Inferior parietal cortex (tissue), 1 donor: ENCODE data around the gene MAS1L.
A peak's percentile ranks its signal among the peaks of the same experiment; 100 is the strongest.

Experiments used
- DNase-seq: peaks from one replicate; pipeline ENCODE4 v3.0.0-alpha.2; 2016; ENCODE audit errors: extremely low spot score

The MAS1L gene

GRCh38 chr6:29510202-29510601 is 22.4 kb upstream of the MAS1L start:
- no peak for DNase-seq

- DNase-seq = no peak
Measured at GRCh38 chr6:29509711-29510110, 22.0 kb upstream of the MAS1L start.

- no peak for DNase-seq
Measured at GRCh38 chr6:29509239-29509638, 21.5 kb upstream of the MAS1L start.

GRCh38 chr6:29507319-29507718 is 19.6 kb upstream of the MAS1L start:
- DNase-seq = no peak

- no peak for DNase-seq
Measured at GRCh38 chr6:29506446-29507067, 18.8 kb upstream of the MAS1L start.

GRCh38 chr6:29505808-29506207 is 18.1 kb upstream of the MAS1L start:
- DNase-seq = no peak

- DNase-seq = no peak
Measured at GRCh38 chr6:29504961-29505360, 17.2 kb upstream of the MAS1L start.

- DNase-seq = no peak
Measured at GRCh38 chr6:29502597-29502996, 14.8 kb upstream of the MAS1L start.

- DNase-seq = no peak
Measured at GRCh38 chr6:29502181-29502580, 14.4 kb upstream of the MAS1L start.

GRCh38 chr6:29501106-29501505 is 13.3 kb upstream of the MAS1L start:
- no peak for DNase-seq

- DNase-seq = no peak
Measured at GRCh38 chr6:29500594-29500993, 12.8 kb upstream of the MAS1L start.

- DNase-seq = no peak
Measured at GRCh38 chr6:29499704-29500103, 11.9 kb upstream of the MAS1L start.

- DNase-seq = no peak
Measured at GRCh38 chr6:29496961-29497360, 9.2 kb upstream of the MAS1L start.

- no peak for DNase-seq
Measured at GRCh38 chr6:29495571-29495970, 7.8 kb upstream of the MAS1L start.

GRCh38 chr6:29494131-29494530 is 6.4 kb upstream of the MAS1L start:
- no peak for DNase-seq

- DNase-seq = no peak
Measured at GRCh38 chr6:29493261-29493660, 5.5 kb upstream of the MAS1L start.

GRCh38 chr6:29491574-29491973 is 3.8 kb upstream of the MAS1L start:
- no peak for DNase-seq

- peak; percentile 4 for DNase-seq
Measured at GRCh38 chr6:29490552-29490951, 2.8 kb upstream of the MAS1L start.

- DNase-seq = no peak
Measured at GRCh38 chr6:29490055-29490454, 2.3 kb upstream of the MAS1L start.

- no peak for DNase-seq
Measured at GRCh38 chr6:29489286-29489685, 1.5 kb upstream of the MAS1L start.

GRCh38 chr6:29488874-29489273 is 1.1 kb upstream of the MAS1L start:
- DNase-seq = no peak

GRCh38 chr6:29487131-29487530 is 625 bp downstream of the MAS1L start:
- DNase-seq = no peak

- no peak for DNase-seq
Measured at GRCh38 chr6:29486577-29486976, 1.2 kb downstream of the MAS1L start.

GRCh38 chr6:29483735-29484134 is 4.0 kb downstream of the MAS1L start:
- no peak for DNase-seq
